K562 (cell line): ENCODE measurements around the gene DGLUCY. TPM values are rescaled to one million over a fixed set of nuclear protein-coding genes. Genes with fewer than 3 reads are reported as not detected.
"Not testable (repeated sequence)": the region's sequence is repeated elsewhere in the genome, so short reads cannot be mapped to it uniquely, and the experiment has no call there.

Experiments used
- ATAC-seq: fragments of 200-7000 bp; cut with Tn5 transposase; 3 replicates; pipeline ENCODE4 v1.9.1; 2020; ENCODE audit warnings: moderate library complexity
- BruUV-seq: library from RNA; stranded (reverse); fragments of 400-500 nt; replicated peaks from 2 replicates; lab custom pipeline; 2021; lab: Mats Ljungman, UMichigan
- CTCF ChIA-PET: fragments of 300-600 bp; formaldehyde crosslinking; extraction: SDS; loops from one replicate; lab custom pipeline; 2021; ENCODE audit warnings: low intra/inter-chr PET ratio; lab: Yijun Ruan, JAX
- POLR2A ChIA-PET: fragments of 300-600, 350-650 bp; sonication (Branson Sonifier 250); formaldehyde crosslinking; extraction: SDS; loops from one replicate; lab custom pipeline; 2021; ENCODE audit warnings: antibody characterized with exemption, inconsistent platforms; lab: Yijun Ruan, JAX
- DNase-seq, 4 experiments: peaks; one replicate each; pipeline versions ENCODE4 v3.0.0 to v3.0.0-alpha.2; 2011 to 2018; ENCODE audit warnings: low spot score in 3 of 4, mixed read lengths in 3 of 4; ENCODE audit errors: extremely low read depth in 1 of 4
- FAIRE-seq: peaks from 2 replicates; lab custom pipeline; 2011; peaks lifted over from hg19 to GRCh38; lab: Jason Lieb, UNC
- H2AFZ ChIP-seq: 2 replicates; pipeline ENCODE4 v1.6.0; 2011; ENCODE audit warnings: low read depth, low read length, control low read depth, inconsistent platforms
- H3K27ac ChIP-seq: fragments of 200-600 bp; 3 replicates; pipeline ENCODE4 v1.8.0; 2011; ENCODE audit warnings: low read depth, mild to moderate bottlenecking, control low read depth, inconsistent platforms, low read length, moderate library complexity, mixed read lengths; ENCODE audit errors: extremely low read depth
- H3K27me3 ChIP-seq, 2 experiments: fragments of 300-600 bp in 1 of 2; 2 replicates in 1 of 2; 3 replicates in 1 of 2; pipeline versions ENCODE4 v1.6.0 to v1.8.0; 2011; ENCODE audit warnings: inconsistent platforms in 2 of 2, low read length in 2 of 2, mild to moderate bottlenecking in 1 of 2, mixed read lengths in 1 of 2, moderate library complexity in 1 of 2; ENCODE audit not compliant: control insufficient read depth in 2 of 2, insufficient read depth in 2 of 2
- H3K36me3 ChIP-seq: fragments of 300-600 bp; 3 replicates; pipeline ENCODE4 v1.8.0; 2011; ENCODE audit warnings: mild to moderate bottlenecking, low read length, inconsistent platforms; ENCODE audit not compliant: control insufficient read depth, insufficient read depth
- H3K4me1 ChIP-seq, 2 experiments: fragments of 200-600 bp in 1 of 2; replicated peaks in 1 of 2; 2 replicates in 1 of 2; 3 replicates in 1 of 2; pipeline versions ENCODE4 v1.5.1 to v1.8.0; 2011; ENCODE audit warnings: inconsistent platforms in 2 of 2, low read length in 2 of 2, mild to moderate bottlenecking in 1 of 2, mixed read lengths in 1 of 2, moderate library complexity in 1 of 2; ENCODE audit not compliant: control insufficient read depth in 2 of 2, insufficient read depth in 2 of 2
- H3K4me2 ChIP-seq: 2 replicates; pipeline ENCODE4 v1.6.1; 2011; ENCODE audit warnings: low read length, control low read depth, inconsistent platforms, mixed read lengths; ENCODE audit not compliant: insufficient read depth
- H3K4me3 ChIP-seq: fragments of 200-600 bp; sonication (generic), shearing (Covaris generic); 2 replicates; pipeline ENCODE4 v1.5.1; 2016; ENCODE audit warnings: control low read depth, inconsistent platforms
- H3K79me2 ChIP-seq: fragments of 200-600 bp; 3 replicates; pipeline ENCODE4 v1.8.0; 2011; ENCODE audit warnings: low read length, inconsistent platforms; ENCODE audit not compliant: control insufficient read depth, insufficient read depth
- H3K9ac ChIP-seq, 2 experiments: 2 replicates each; pipeline versions ENCODE4 v1.6.0 to v1.6.1; 2011; ENCODE audit warnings: low read depth in 2 of 2, low read length in 2 of 2, control low read depth in 1 of 2, inconsistent platforms in 1 of 2, mild to moderate bottlenecking in 1 of 2, mixed read lengths in 1 of 2; ENCODE audit not compliant: insufficient read depth in 1 of 2
- H3K9me1 ChIP-seq: one replicate; pipeline ENCODE4 v1.6.0; 2011; ENCODE audit warnings: inconsistent platforms, mild to moderate bottlenecking, low read length, moderate library complexity; ENCODE audit not compliant: control insufficient read depth, insufficient read depth
- H3K9me3 ChIP-seq: replicated peaks from 2 replicates; pipeline ENCODE4 v1.5.1; 2011; ENCODE audit warnings: low read depth, low read length, inconsistent platforms; ENCODE audit not compliant: control insufficient read depth, insufficient read depth
- H4K20me1 ChIP-seq: replicated peaks from 2 replicates; pipeline ENCODE4 v1.6.1; 2011; ENCODE audit warnings: low read length, inconsistent platforms, mixed read lengths; ENCODE audit not compliant: control insufficient read depth, insufficient read depth
- ARID1B ChIP-seq: fragments of 450-650 bp; IDR thresholded peaks from 2 replicates; pipeline ENCODE4 v1.6.1; 2016; ENCODE audit warnings: antibody characterized with exemption, mild to moderate bottlenecking, inconsistent platforms
- ATF7 ChIP-seq: fragments of 450-650 bp; IDR thresholded peaks from 2 replicates; pipeline ENCODE4 v1.7.1; 2014; ENCODE audit warnings: mild to moderate bottlenecking, moderate library complexity
- BCOR ChIP-seq: fragments of 450-650 bp; IDR thresholded peaks from 2 replicates; pipeline ENCODE4 v1.6.1; 2016
- NFE2 ChIP-seq: IDR thresholded peaks from 2 replicates; pipeline ENCODE4 v1.6.1; 2014; ENCODE audit warnings: antibody characterized with exemption, low read depth
- ZNF639 ChIP-seq, 2 experiments: fragments of 200-800 bp in 1 of 2; sonication (Bioruptor generic) in 1 of 2; sonication (generic) in 1 of 2; formaldehyde crosslinking in 1 of 2; IDR thresholded peaks in 1 of 2; conservative IDR thresholded peaks in 1 of 2; 2 replicates each; pipeline versions ENCODE4 v1.5.0 to v1.6.1; 2016 to 2020; ENCODE audit warnings: missing compliant biosample characterization in 1 of 2, missing genetic modification characterization in 1 of 2, missing genetic modification reagents in 1 of 2
- ZNF644 ChIP-seq: fragments of 200-800 bp; sonication (Bioruptor generic); IDR thresholded peaks from 2 replicates; pipeline ENCODE4 v1.6.1; 2016; ENCODE audit warnings: low read depth, missing genetic modification characterization, missing compliant biosample characterization
- WGBS: fragments of 100-300 bp; shearing (Covaris generic); methylation state at CpG from one replicate; pipeline ENCODE4 v1.1.6; 2016; ENCODE audit warnings: low coverage, mixed read lengths; ENCODE audit not compliant: insufficient coverage; ENCODE audit errors: missing lambda C conversion rate; 5-methylcytosine and 5-hydroxymethylcytosine counted together
- in situ Hi-C: fragments of 300-500 bp; cut with MboI; formaldehyde crosslinking; loops from 4 replicates; pipeline ENCODE4 v1.15.0; 2018; ENCODE audit warnings: inconsistent platforms, mixed read lengths
- intact Hi-C: fragments of 100-400 bp; cut with micrococcal nuclease; formaldehyde crosslinking; loops from 2 replicates; pipeline ENCODE4 v1.14.2; 2022
- polyA plus RNA-seq, 8 experiments: library from polyadenylated mRNA; depleted of rRNA in 4 of 8; stranded (reverse) in 5 of 8; unstranded in 3 of 8; fragments of >200 nt; fragmentation: Nextera tagmentation in 2 of 8; fragmentation: Illumina TruSeq in 1 of 8; extraction: Ambion mirVana in 2 of 8; extraction: Trizol in 1 of 8; gene quantifications; 2 replicates each; pipeline versions ENCODE4 v1.2.1 to v1.2.3, GENCODE V29; 2011 to 2014; ENCODE audit warnings: inconsistent platforms in 1 of 8, missing spikeins in 1 of 8
- total RNA-seq, 7 experiments: library from RNA; depleted of rRNA in 6 of 7; stranded (reverse); fragments of >200 nt in 6 of 7; fragmentation: Illumina TruSeq in 2 of 7; extraction: Trizol in 2 of 7; gene quantifications; 2 replicates each; pipeline versions ENCODE4 v1.2.1 to v1.2.3, GENCODE V29; 2011 to 2021; ENCODE audit warnings: low replicate concordance in 1 of 7
- TF ChIP-seq, protein P1 (sequence below): sonication (generic); formaldehyde crosslinking; IDR thresholded peaks from 2 replicates; pipeline ENCODE4 v1.8.1; 2022; ENCODE audit warnings: missing genetic modification reagents
- TF ChIP-seq, protein P2 (sequence below): fragments of 450-650 bp; conservative IDR thresholded peaks from 2 replicates; pipeline ENCODE4 v1.6.1; 2016; ENCODE audit warnings: missing genetic modification characterization, low read depth, mild to moderate bottlenecking, control low read depth, missing compliant biosample characterization

DGLUCY gene
- total and polyA plus RNA-seq, 9 of the 15 experiments (the other 6 are each of a cell fraction or from before 2014, with no cell fraction given): 9.9 to 28.4 (median 21.0) TPM

DNA sequence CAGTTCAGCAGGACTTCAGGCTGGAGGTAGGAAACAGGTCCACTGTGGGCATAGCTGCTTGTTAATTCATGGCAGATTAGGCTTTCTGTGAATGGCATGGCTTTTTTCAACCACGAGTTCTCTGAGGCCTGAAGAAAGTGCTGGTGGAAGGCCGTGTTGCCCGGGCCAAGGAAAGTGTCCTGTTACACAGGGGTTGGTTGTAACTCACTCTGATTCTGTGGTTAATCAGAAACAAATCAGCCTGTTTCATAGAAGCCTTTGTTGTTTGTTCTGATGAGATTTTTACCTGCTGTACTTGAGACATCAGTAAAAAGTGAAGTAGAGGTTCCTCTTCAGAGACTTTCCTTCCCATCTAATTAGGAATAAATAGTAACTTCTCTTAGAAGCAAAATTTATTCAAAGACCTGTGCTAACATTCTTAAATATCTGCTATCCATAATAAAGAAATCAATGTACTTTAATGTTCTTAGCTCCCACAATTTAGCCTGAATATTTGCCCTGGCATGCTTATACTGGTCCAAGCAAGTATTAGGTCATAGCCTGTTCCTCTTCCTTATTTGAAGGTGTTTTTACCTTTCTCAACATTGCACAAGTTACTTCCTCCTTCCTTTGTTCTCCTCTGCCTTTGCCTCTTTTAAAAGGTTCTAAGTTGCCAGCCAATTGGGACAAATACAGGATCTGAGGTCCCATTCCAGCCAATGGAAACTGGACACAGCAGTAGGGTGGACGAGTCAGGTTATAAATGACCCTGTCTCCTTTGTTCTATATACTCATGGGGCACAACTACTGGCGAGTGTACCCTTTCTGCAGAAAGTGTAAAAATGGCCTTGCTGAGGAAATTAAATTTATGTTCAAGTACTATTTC lies 10.8 kb downstream of the DGLUCY start:
- H3K9me3 ChIP-seq, FAIRE-seq, H3K4me3 ChIP-seq, in situ Hi-C loops, CTCF ChIA-PET, H2AFZ ChIP-seq, H4K20me1 ChIP-seq, ATAC-seq, intact Hi-C loops, BruUV-seq, H3K9me1 ChIP-seq, H3K9ac ChIP-seq, H3K4me1 ChIP-seq, H3K27me3 ChIP-seq, DNase-seq, H3K4me2 ChIP-seq: not testable (repeated sequence)
- Histone ChIP-seq H3K36me3 (peaks cover 10% of the 10 kb centered on the region; the same call in 2 of the 3 replicates), H3K79me2 (peaks cover 13% of the 10 kb centered on the region; the same call in 2 of the 3 replicates), H3K27ac (peak overlapping the region; percentile 72; the same call in 2 of the 3 replicates)
- 0 out of 2 replicates have a peak, but pooled peaks have one; percentile 13 for TF ChIP-seq BCOR
- 0 out of 2 replicates have a peak, but pooled peaks have one; percentile 11 for TF ChIP-seq ATF7
- POLR2A ChIA-PET: interaction anchor here (0.6 to 1.1 kb wide), 2 partner anchors 9 to 112 kb away, joined by 3 to 5 read pairs; no protein-coding TSS in a partner anchor
- 56% methylated on average over 5 of the region's 5 CpGs for WGBS

GRCh38 chr14:91125271-91125660 lies 11.4 kb downstream of the DGLUCY start:
- ChIA-PET POLR2A (interaction anchor here (0.6 to 1.1 kb wide), 3 partner anchors 10 to 113 kb away, joined by 3 to 5 read pairs (median 3); no protein-coding TSS in a partner anchor), CTCF (no interaction called here)
- Histone ChIP-seq H3K9ac (no peak overlapping the region; a peak in 1 of 4 replicates), H3K4me3 (no peak overlapping the region), H3K36me3 (peaks cover 14% of the 10 kb centered on the region; the same call in 2 of the 3 replicates), H3K9me3 (no peaks in the 10 kb centered on the region), H3K4me1 (peaks cover 3 to 5% of the 10 kb centered on the region in 2 experiments; a peak in 3 of 5 replicates), H4K20me1 (no peaks in the 10 kb centered on the region), H3K27me3 (no peaks in the 10 kb centered on the region), H2AFZ (no peak overlapping the region), H3K79me2 (peaks cover 13% of the 10 kb centered on the region; the same call in 2 of the 3 replicates), H3K27ac (peak overlapping the region; percentile 72; the same call in 2 of the 3 replicates), H3K4me2 (no peak overlapping the region), H3K9me1 (no peaks in the 10 kb centered on the region)
- intact Hi-C loops (no loop called here), in situ Hi-C loops (no loop called here)
- ATAC-seq (peak; percentile 82), DNase-seq (peak in 1 of 4 experiments; percentile 41), FAIRE-seq (no peak)
- BruUV-seq: no TSS peak
- WGBS: 25% methylated on average over 7 of the region's 7 CpGs
- TF ChIP-seq ZNF644 (tag) (0 out of 2 replicates have a peak, but pooled peaks have one; percentile 32), ZNF639 (CRISPR knock-in tag; conservative IDR thresholded peaks at IDR 0.05 in 1 of 2, IDR thresholded peaks at IDR 0.05 in 1 of 2) (peak in 1 of 2 experiments; percentile 52; a peak in 1 of 4 replicates), ARID1B (peak; percentile 58), NFE2 (peak; percentile 82), ATF7 (0 out of 2 replicates have a peak, but pooled peaks have one; percentile 9)
- TF ChIP-seq, protein P1, sequence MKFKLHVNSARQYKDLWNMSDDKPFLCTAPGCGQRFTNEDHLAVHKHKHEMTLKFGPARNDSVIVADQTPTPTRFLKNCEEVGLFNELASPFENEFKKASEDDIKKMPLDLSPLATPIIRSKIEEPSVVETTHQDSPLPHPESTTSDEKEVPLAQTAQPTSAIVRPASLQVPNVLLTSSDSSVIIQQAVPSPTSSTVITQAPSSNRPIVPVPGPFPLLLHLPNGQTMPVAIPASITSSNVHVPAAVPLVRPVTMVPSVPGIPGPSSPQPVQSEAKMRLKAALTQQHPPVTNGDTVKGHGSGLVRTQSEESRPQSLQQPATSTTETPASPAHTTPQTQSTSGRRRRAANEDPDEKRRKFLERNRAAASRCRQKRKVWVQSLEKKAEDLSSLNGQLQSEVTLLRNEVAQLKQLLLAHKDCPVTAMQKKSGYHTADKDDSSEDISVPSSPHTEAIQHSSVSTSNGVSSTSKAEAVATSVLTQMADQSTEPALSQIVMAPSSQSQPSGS (CRISPR knock-in tag): no peak
- TF ChIP-seq, protein P2, sequence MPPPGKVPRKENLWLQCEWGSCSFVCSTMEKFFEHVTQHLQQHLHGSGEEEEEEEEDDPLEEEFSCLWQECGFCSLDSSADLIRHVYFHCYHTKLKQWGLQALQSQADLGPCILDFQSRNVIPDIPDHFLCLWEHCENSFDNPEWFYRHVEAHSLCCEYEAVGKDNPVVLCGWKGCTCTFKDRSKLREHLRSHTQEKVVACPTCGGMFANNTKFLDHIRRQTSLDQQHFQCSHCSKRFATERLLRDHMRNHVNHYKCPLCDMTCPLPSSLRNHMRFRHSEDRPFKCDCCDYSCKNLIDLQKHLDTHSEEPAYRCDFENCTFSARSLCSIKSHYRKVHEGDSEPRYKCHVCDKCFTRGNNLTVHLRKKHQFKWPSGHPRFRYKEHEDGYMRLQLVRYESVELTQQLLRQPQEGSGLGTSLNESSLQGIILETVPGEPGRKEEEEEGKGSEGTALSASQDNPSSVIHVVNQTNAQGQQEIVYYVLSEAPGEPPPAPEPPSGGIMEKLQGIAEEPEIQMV: no peak
